CD4-positive, alpha-beta memory T cell (primary cell): ENCODE data around the gene GPR135. TPM values are rescaled to one million over a fixed set of nuclear protein-coding genes. Genes with fewer than 3 reads are reported as not detected.

Source experiments
- polyA plus RNA-seq, 2 donors: library from polyadenylated mRNA; unstranded; fragments of 300-500 nt; fragmentation: Illumina TruSeq; gene quantifications; one replicate each; pipeline ENCODE4 v1.2.3, GENCODE V29; 2021
- total RNA-seq, 2 experiments: library from RNA; stranded (reverse); gene quantifications; one replicate each; pipeline ENCODE4 v1.2.3, GENCODE V29; 2021

Gene GPR135
- total and polyA plus RNA-seq, 4 experiments from 2014 or later = 0.24 to 2.3 (median 1.3) TPM

Other genes with a start within 250 kb of the GPR135 start
- 10 to 100 TPM; 52.2 to 52.4 TPM for gene L3HYPDH, start 19.0 kb upstream of the GPR135 start, total RNA-seq
- 1 to 10 TPM; 4.0 to 4.9 TPM for gene L3HYPDH, start 19.0 kb upstream of the GPR135 start, polyA plus RNA-seq
- gene JKAMP, start 19.1 kb upstream of the GPR135 start, total RNA-seq = 10 to 100 TPM; 29.9 to 31.9 TPM
- 10 to 100 TPM; 62.0 to 80.8 TPM for gene JKAMP, start 19.1 kb upstream of the GPR135 start, polyA plus RNA-seq
- not detected for gene CCDC175, start 111.4 kb upstream of the GPR135 start, total RNA-seq
- gene CCDC175, start 111.4 kb upstream of the GPR135 start, polyA plus RNA-seq = not detected